H1 (cell line): ENCODE measurements around the gene DMRTA1. TPM values are rescaled to one million over a fixed set of nuclear protein-coding genes. Genes with fewer than 3 reads are reported as not detected.

Source experiments
- CTCF ChIA-PET: fragments of 300-600 bp; sonication (Branson Sonifier 250); formaldehyde crosslinking; loops from one replicate; lab custom pipeline; 2021; ENCODE audit not compliant: partially characterized antibody; lab: Charles Lee
- POLR2A ChIA-PET: fragments of 300-600 bp; sonication (Branson Sonifier 250); formaldehyde crosslinking; loops from one replicate; lab custom pipeline; 2021; ENCODE audit warnings: inconsistent platforms; ENCODE audit not compliant: partially characterized antibody; lab: Charles Lee
- DNase-seq, 2 experiments: peaks; one replicate each; pipeline versions ENCODE4 v3.0.0 to v3.0.0-alpha.2; 2010 to 2022; ENCODE audit warnings: low spot score in 2 of 2, low read depth in 1 of 2, mixed read lengths in 1 of 2
- FAIRE-seq: peaks from 2 replicates; lab custom pipeline; 2011; peaks lifted over from hg19 to GRCh38; lab: Jason Lieb, UNC
- H2AFZ ChIP-seq: 2 replicates; pipeline ENCODE4 v1.8.1; 2012; ENCODE audit warnings: low read length, inconsistent platforms
- H2AK5ac ChIP-seq: 2 replicates; pipeline ENCODE4 v1.6.1; 2013; ENCODE audit warnings: low read depth, low read length
- H2BK120ac ChIP-seq: replicated peaks from 2 replicates; pipeline ENCODE3; 2013; ENCODE audit warnings: low read depth, low read length, inconsistent platforms
- H2BK12ac ChIP-seq: 2 replicates; pipeline ENCODE4 v1.6.1; 2013; ENCODE audit warnings: low read depth, low read length
- H2BK15ac ChIP-seq: 2 replicates; pipeline ENCODE4 v1.6.1; 2013; ENCODE audit warnings: low read length
- H2BK20ac ChIP-seq: 2 replicates; pipeline ENCODE4 v1.6.1; 2013; ENCODE audit warnings: low read length
- H2BK5ac ChIP-seq: 2 replicates; pipeline ENCODE4 v1.6.1; 2013; ENCODE audit warnings: low read depth, low read length
- H3K14ac ChIP-seq: 2 replicates; pipeline ENCODE4 v1.6.1; 2013; ENCODE audit warnings: inconsistent platforms; ENCODE audit not compliant: insufficient read length
- H3K18ac ChIP-seq: 2 replicates; pipeline ENCODE4 v1.6.1; 2013; ENCODE audit warnings: low read length; ENCODE audit errors: extremely low read depth
- H3K23ac ChIP-seq: 2 replicates; pipeline ENCODE4 v1.6.1; 2013; ENCODE audit warnings: inconsistent platforms; ENCODE audit not compliant: insufficient read length
- H3K23me2 ChIP-seq: 2 replicates; pipeline ENCODE4 v1.6.1; 2013; ENCODE audit warnings: low read depth, low read length
- H3K27ac ChIP-seq: 2 replicates; pipeline ENCODE4 v1.6.1; 2011; ENCODE audit warnings: low read depth, low read length, inconsistent platforms
- H3K27me3 ChIP-seq, 4 experiments: replicated peaks in 1 of 4; 1 replicate in 1 of 4; 2 replicates in 3 of 4; pipeline versions ENCODE4 v1.6.1 to v1.8.1; 2011 to 2013; ENCODE audit warnings: low read length in 3 of 4, mild to moderate bottlenecking in 3 of 4, inconsistent platforms in 2 of 4, mixed read lengths in 2 of 4, moderate library complexity in 1 of 4; ENCODE audit not compliant: control insufficient read depth in 3 of 4, insufficient read depth in 3 of 4; ENCODE audit errors: extremely low read depth in 1 of 4
- H3K36me3 ChIP-seq, 4 experiments: 2 replicates each; pipeline versions ENCODE4 v1.6.1 to v1.8.1; 2011 to 2013; ENCODE audit warnings: mild to moderate bottlenecking in 4 of 4, low read length in 3 of 4, moderate library complexity in 2 of 4, control low read depth in 1 of 4, inconsistent platforms in 1 of 4; ENCODE audit not compliant: insufficient read depth in 4 of 4, control insufficient read depth in 2 of 4
- H3K4ac ChIP-seq: replicated peaks from 2 replicates; pipeline ENCODE3; 2013; ENCODE audit warnings: low read length, low read depth, mixed read lengths, inconsistent platforms; ENCODE audit not compliant: insufficient read length
- H3K4me1 ChIP-seq, 4 experiments: replicated peaks in 1 of 4; 1 replicate in 1 of 4; 2 replicates in 3 of 4; pipeline versions ENCODE4 v1.6.1 to v1.8.1; 2011 to 2013; ENCODE audit warnings: low read length in 3 of 4, inconsistent platforms in 2 of 4, mixed read lengths in 1 of 4; ENCODE audit not compliant: insufficient read depth in 4 of 4, control insufficient read depth in 3 of 4
- H3K4me2 ChIP-seq, 2 experiments: 2 replicates each; pipeline versions ENCODE4 v1.6.1 to v1.8.1; 2011 to 2013; ENCODE audit warnings: low read depth in 2 of 2, low read length in 2 of 2, control low read depth in 1 of 2, inconsistent platforms in 1 of 2, mild to moderate bottlenecking in 1 of 2; ENCODE audit not compliant: insufficient read depth in 1 of 2
- H3K4me3 ChIP-seq, 4 experiments: fragments of 200-600, 300-600 bp in 1 of 4; sonication (generic), shearing (Covaris generic), sonication (Bioruptor Twin) in 1 of 4; 2 replicates each; pipeline versions ENCODE4 v1.5.1 to v1.8.1; 2011 to 2016; ENCODE audit warnings: low read length in 4 of 4, low read depth in 3 of 4, control low read depth in 2 of 4, inconsistent platforms in 2 of 4, mild to moderate bottlenecking in 2 of 4, mixed read lengths in 1 of 4, moderate library complexity in 1 of 4; ENCODE audit not compliant: insufficient read depth in 2 of 4; ENCODE audit errors: extremely low read depth in 1 of 4
- H3K56ac ChIP-seq: replicated peaks from 2 replicates; pipeline ENCODE3; 2013; ENCODE audit warnings: low read depth, mild to moderate bottlenecking, mixed read lengths, low read length, inconsistent platforms; ENCODE audit not compliant: insufficient read length
- H3K79me1 ChIP-seq: 2 replicates; pipeline ENCODE4 v1.6.1; 2013; ENCODE audit warnings: low read depth, low read length, control low read depth
- H3K79me2 ChIP-seq, 2 experiments: 2 replicates each; pipeline versions ENCODE4 v1.6.1 to v1.8.1; 2012 to 2013; ENCODE audit warnings: low read length in 2 of 2, mild to moderate bottlenecking in 2 of 2, inconsistent platforms in 1 of 2; ENCODE audit not compliant: insufficient read depth in 2 of 2, control insufficient read depth in 1 of 2
- H3K9ac ChIP-seq, 4 experiments: replicated peaks in 1 of 4; 1 replicate in 1 of 4; 2 replicates in 3 of 4; pipeline versions ENCODE4 v1.6.1 to v1.8.1; 2011 to 2013; ENCODE audit warnings: low read depth in 3 of 4, low read length in 3 of 4, control low read depth in 2 of 4, mild to moderate bottlenecking in 2 of 4, moderate library complexity in 2 of 4, inconsistent platforms in 1 of 4; ENCODE audit errors: extremely low read depth in 1 of 4
- H3K9me3 ChIP-seq, 2 experiments: 2 replicates each; pipeline versions ENCODE4 v1.6.1 to v1.8.1; 2012 to 2013; ENCODE audit warnings: mild to moderate bottlenecking in 2 of 2, moderate library complexity in 2 of 2, control low read depth in 1 of 2, inconsistent platforms in 1 of 2, low read depth in 1 of 2, low read length in 1 of 2, mixed read lengths in 1 of 2; ENCODE audit not compliant: insufficient read depth in 2 of 2
- H4K20me1 ChIP-seq, 2 experiments: replicated peaks in 1 of 2; 2 replicates each; pipeline versions ENCODE3 to v1.8.1; 2011 to 2013; ENCODE audit warnings: inconsistent platforms in 2 of 2, low read length in 2 of 2, mild to moderate bottlenecking in 1 of 2; ENCODE audit not compliant: insufficient read depth in 2 of 2, control insufficient read depth in 1 of 2
- H4K5ac ChIP-seq: 2 replicates; pipeline ENCODE4 v1.6.1; 2013; ENCODE audit warnings: low read length, low read depth, mixed read lengths, inconsistent platforms; ENCODE audit not compliant: insufficient read length
- H4K8ac ChIP-seq: 2 replicates; pipeline ENCODE4 v1.8.0; 2013; ENCODE audit warnings: mild to moderate bottlenecking, moderate library complexity, low read length, inconsistent platforms; ENCODE audit not compliant: insufficient read depth; ENCODE audit errors: extremely low read depth
- H4K91ac ChIP-seq: replicated peaks from 2 replicates; pipeline ENCODE3; 2013; ENCODE audit warnings: low read length, mixed read lengths, inconsistent platforms; ENCODE audit not compliant: insufficient read length
- BCL11A ChIP-seq, 2 experiments: IDR thresholded peaks; one replicate each; pipeline ENCODE4 v1.6.1; 2011; ENCODE audit warnings: low read depth in 2 of 2, low read length in 2 of 2, mild to moderate bottlenecking in 2 of 2
- BRCA1 ChIP-seq: IDR thresholded peaks from 2 replicates; pipeline ENCODE4 v1.6.1; 2012; ENCODE audit warnings: low read depth, low read length, improper control_type of control experiment
- CBX8 ChIP-seq: fragments of 300-800, 300-1000 bp; sonication (generic); IDR thresholded peaks from 2 replicates; pipeline ENCODE4 v1.7.1; 2016; ENCODE audit warnings: low read depth, low read length, borderline replicate concordance
- EP300 ChIP-seq, 2 experiments: IDR thresholded peaks; 1 replicate in 1 of 2; 2 replicates in 1 of 2; pipeline ENCODE4 v1.6.1; 2011 to 2012; ENCODE audit warnings: low read depth in 2 of 2, low read length in 2 of 2, mild to moderate bottlenecking in 2 of 2, borderline replicate concordance in 1 of 2, inconsistent platforms in 1 of 2, moderate library complexity in 1 of 2
- EZH2 ChIP-seq: fragments of 200-600 bp; sonication (generic); IDR thresholded peaks from 2 replicates; pipeline ENCODE4 v1.7.1; 2012; ENCODE audit warnings: low read depth, mild to moderate bottlenecking, moderate library complexity, low read length, inconsistent platforms; ENCODE audit not compliant: severe bottlenecking
- JUND ChIP-seq: IDR thresholded peaks from 2 replicates; pipeline ENCODE4 v1.6.1; 2011; ENCODE audit warnings: mild to moderate bottlenecking, improper control_type of control experiment, low read length
- KDM5A ChIP-seq: fragments of 200-600 bp; IDR thresholded peaks from 2 replicates; pipeline ENCODE4 v1.7.1; 2012; ENCODE audit warnings: mild to moderate bottlenecking, low read length, inconsistent platforms, mixed read lengths
- NRF1 ChIP-seq: IDR thresholded peaks from 2 replicates; pipeline ENCODE4 v1.6.1; 2011; ENCODE audit warnings: mild to moderate bottlenecking, low read depth, low read length, improper control_type of control experiment
- PHF8 ChIP-seq: fragments of 200-600 bp; sonication (generic); conservative IDR thresholded peaks from 2 replicates; pipeline ENCODE4 v1.7.1; 2012; ENCODE audit warnings: low read depth, mild to moderate bottlenecking, inconsistent platforms, low read length, moderate library complexity
- RFX5 ChIP-seq: IDR thresholded peaks from 2 replicates; pipeline ENCODE4 v1.6.1; 2011; ENCODE audit warnings: low read depth, low read length, improper control_type of control experiment, borderline replicate concordance
- SP2 ChIP-seq: IDR thresholded peaks from 2 replicates; pipeline ENCODE4 v1.6.1; 2012; ENCODE audit warnings: mild to moderate bottlenecking, low read length, inconsistent platforms
- SUZ12 ChIP-seq: fragments of 200-600 bp; sonication (generic); IDR thresholded peaks from 2 replicates; pipeline ENCODE4 v1.6.1; 2012; ENCODE audit warnings: mild to moderate bottlenecking, inconsistent platforms, low read length, moderate library complexity, mixed read lengths
- TAF1 ChIP-seq: IDR thresholded peaks from 2 replicates; pipeline ENCODE4 v1.6.1; 2011; ENCODE audit warnings: mild to moderate bottlenecking, low read depth, low read length
- WGBS, 2 experiments: shearing (Covaris generic) in 1 of 2; methylation state at CpG; one replicate each; pipeline versions ENCODE4 v1.1.6 to v1.1.7; 2013 to 2015; ENCODE audit warnings: low lambda C conversion rate in 2 of 2, mixed read lengths in 2 of 2, inconsistent platforms in 1 of 2, low coverage in 1 of 2, missing lambda C conversion rate in 1 of 2; ENCODE audit not compliant: insufficient replicate concordance in 2 of 2, insufficient coverage in 1 of 2, insufficient read length in 1 of 2; ENCODE audit errors: extremely low coverage in 1 of 2, missing lambda C conversion rate in 1 of 2; 5-methylcytosine and 5-hydroxymethylcytosine counted together
- polyA plus RNA-seq, 7 experiments: library from polyadenylated mRNA; depleted of rRNA in 3 of 7; stranded (reverse) in 5 of 7; unstranded in 2 of 7; fragments of >200 nt in 5 of 7; fragments of 200-250 nt in 2 of 7; gene quantifications; 1 replicate in 5 of 7; 2 replicates in 1 of 7; 4 replicates in 1 of 7; pipeline versions ENCODE4 v1.2.1 to v1.2.3, GENCODE V29; 2011 to 2013; ENCODE audit warnings: missing spikeins in 2 of 7, mixed read lengths in 2 of 7
- total RNA-seq: library from RNA; stranded (reverse); fragmentation: NEBNext Ultra II Directional; extraction: Animal tissue kit (Norgen Biotek cat#: 25700); gene quantifications from 2 replicates; pipeline ENCODE4 v1.2.1, GENCODE V29; 2021
- TF ChIP-seq, protein P1 (sequence below): IDR thresholded peaks from 2 replicates; pipeline ENCODE4 v1.6.1; 2011; ENCODE audit warnings: low read length, improper control_type of control experiment

Gene DMRTA1
- total and polyA plus RNA-seq, 2 of the 8 experiments (the other 6 are each of a cell fraction or from before 2014, with no cell fraction given): 1.5 to 3.3 TPM

GRCh38 chr9:22413884-22414283, 32.7 kb upstream of the DMRTA1 start:
- FAIRE-seq (no peak), DNase-seq (no peak)
- no peak overlapping the region for H2BK120ac ChIP-seq
- no peak overlapping the region for H2BK15ac ChIP-seq
- H2BK12ac ChIP-seq: no peak overlapping the region
- no peak overlapping the region for H3K4ac ChIP-seq
- no peak overlapping the region for H2AFZ ChIP-seq
- no peak overlapping the region for H4K8ac ChIP-seq
- CTCF ChIA-PET: no interaction called here
- H2BK20ac ChIP-seq: no peak overlapping the region
- H4K91ac ChIP-seq: no peak overlapping the region
- no peaks in the 10 kb centered on the region for H3K36me3 ChIP-seq
- no peaks in the 10 kb centered on the region for H3K27me3 ChIP-seq
- H3K9ac ChIP-seq: no peak overlapping the region
- H3K27ac ChIP-seq: no peak overlapping the region
- H3K56ac ChIP-seq: no peak overlapping the region
- no peak overlapping the region for H2AK5ac ChIP-seq
- no peak overlapping the region for H3K18ac ChIP-seq
- no peak overlapping the region for H4K5ac ChIP-seq
- POLR2A ChIA-PET: no interaction called here
- H3K4me3 ChIP-seq: no peak overlapping the region
- no peaks in the 10 kb centered on the region for H3K9me3 ChIP-seq
- H3K23me2 ChIP-seq: no peaks in the 10 kb centered on the region
- H3K79me2 ChIP-seq: no peaks in the 10 kb centered on the region
- H3K23ac ChIP-seq: no peak overlapping the region
- WGBS, 2 experiments: 82% methylated on average over 1 of the region's 1 CpG; no CpG with 5 or more reads in 1 of the 2 experiments
- no peak overlapping the region for H3K14ac ChIP-seq
- no peak overlapping the region for H2BK5ac ChIP-seq
- H3K4me2 ChIP-seq: no peak overlapping the region
- no peaks in the 10 kb centered on the region for H3K79me1 ChIP-seq
- H3K4me1 ChIP-seq: no peaks in the 10 kb centered on the region
- no peaks in the 10 kb centered on the region for H4K20me1 ChIP-seq
- TF ChIP-seq KDM5A (no peak), EP300 (IDR thresholded peaks at IDR 0.05; ENCODE audit: borderline replicate concordance in 1 of 2, low read depth in 2 of 2, low read length in 2 of 2) (no peak), EZH2 (no peak), PHF8 (no peak), BCL11A (IDR thresholded peaks at IDR 0.05; ENCODE audit: low read depth in 2 of 2, low read length in 2 of 2) (no peak), CBX8 (no peak), NRF1 (no peak), RFX5 (no peak), BRCA1 (no peak), SP2 (no peak), SUZ12 (no peak), JUND (no peak), TAF1 (no peak)
- TF ChIP-seq, protein P1, sequence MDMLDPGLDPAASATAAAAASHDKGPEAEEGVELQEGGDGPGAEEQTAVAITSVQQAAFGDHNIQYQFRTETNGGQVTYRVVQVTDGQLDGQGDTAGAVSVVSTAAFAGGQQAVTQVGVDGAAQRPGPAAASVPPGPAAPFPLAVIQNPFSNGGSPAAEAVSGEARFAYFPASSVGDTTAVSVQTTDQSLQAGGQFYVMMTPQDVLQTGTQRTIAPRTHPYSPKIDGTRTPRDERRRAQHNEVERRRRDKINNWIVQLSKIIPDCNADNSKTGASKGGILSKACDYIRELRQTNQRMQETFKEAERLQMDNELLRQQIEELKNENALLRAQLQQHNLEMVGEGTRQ: no peak
